Measurements from ENCODE around the gene CCDC83. TPM values are rescaled to one million over a fixed set of nuclear protein-coding genes. Genes with fewer than 3 reads are reported as not detected.
"Not testable (repeated sequence)": the region's sequence is repeated elsewhere in the genome, so short reads cannot be mapped to it uniquely, and the experiment has no call there.

The CCDC83 gene
- total RNA-seq, 2 donors from 2014 or later, result not detected

DNA sequence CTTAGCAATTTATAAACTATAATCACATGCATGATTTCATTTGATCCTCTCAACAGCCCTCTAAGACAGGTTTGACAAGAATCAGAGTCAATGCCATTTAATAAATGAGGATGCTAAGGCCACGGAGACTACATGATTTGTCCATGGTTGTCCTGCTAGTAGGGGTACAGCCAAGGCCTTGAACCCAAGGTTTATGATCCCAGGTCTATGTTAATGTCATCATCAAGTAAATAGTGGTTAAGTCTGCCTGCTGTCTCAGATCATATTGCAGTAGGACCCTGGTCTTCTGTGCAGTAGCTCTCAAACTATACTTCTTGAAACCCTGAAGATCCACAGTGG lies 26.6 kb upstream of the CCDC83 start:
- DNase-seq, result no peak
- intact Hi-C loops (cut with DNase I), result loop anchor here in 1 of 2 donors (10.0 kb wide), 1 partner anchor 134 kb away; no protein-coding TSS in a partner anchor
- no peak for ATAC-seq

DNA sequence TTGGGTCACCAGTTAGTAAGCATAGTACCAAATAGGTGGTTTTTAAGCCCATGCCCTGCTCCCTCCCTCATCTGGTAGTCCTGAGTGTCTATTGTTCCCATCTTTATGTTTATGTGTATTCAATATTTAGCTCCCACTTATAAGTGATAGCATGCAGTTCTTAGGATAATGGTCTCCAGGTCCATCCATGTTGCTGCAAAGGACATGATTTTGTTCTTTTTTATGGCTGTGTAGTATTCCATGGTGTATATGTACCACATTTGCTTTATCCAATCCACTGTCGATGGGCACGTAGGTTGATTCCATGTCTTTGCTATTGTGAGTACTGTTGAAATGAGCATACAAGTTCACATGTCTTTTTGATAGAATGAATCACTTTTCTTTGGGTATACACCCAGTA lies 26.0 kb upstream of the CCDC83 start:
- ATAC-seq, result no peak
- DNase-seq, result no peak
- intact Hi-C loops (cut with DNase I), result loop anchor here in 1 of 2 donors (10.0 kb wide), 1 partner anchor 134 kb away; no protein-coding TSS in a partner anchor

DNA sequence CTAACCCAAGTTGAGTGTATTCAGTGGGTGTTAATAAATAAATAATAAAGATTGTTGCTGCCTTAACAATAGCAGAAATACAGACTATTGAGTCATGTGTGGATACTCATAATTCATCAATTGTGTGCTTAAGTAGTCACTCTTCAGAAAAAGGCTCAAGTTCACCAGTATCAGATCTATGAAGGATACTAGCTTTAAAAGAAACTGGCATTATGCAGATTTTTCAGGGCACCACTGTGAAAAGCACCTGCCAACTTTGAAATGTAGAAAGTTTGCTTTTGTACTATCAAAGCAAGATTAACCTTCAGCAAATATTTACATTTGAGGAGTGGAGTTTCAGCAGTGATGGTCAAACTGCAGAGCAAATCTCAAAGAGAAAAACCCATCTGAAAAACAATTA lies 24.1 kb upstream of the CCDC83 start:
- no peak for ATAC-seq
- DNase-seq, result no peak
- intact Hi-C loops (cut with DNase I), result no loop called here

DNA sequence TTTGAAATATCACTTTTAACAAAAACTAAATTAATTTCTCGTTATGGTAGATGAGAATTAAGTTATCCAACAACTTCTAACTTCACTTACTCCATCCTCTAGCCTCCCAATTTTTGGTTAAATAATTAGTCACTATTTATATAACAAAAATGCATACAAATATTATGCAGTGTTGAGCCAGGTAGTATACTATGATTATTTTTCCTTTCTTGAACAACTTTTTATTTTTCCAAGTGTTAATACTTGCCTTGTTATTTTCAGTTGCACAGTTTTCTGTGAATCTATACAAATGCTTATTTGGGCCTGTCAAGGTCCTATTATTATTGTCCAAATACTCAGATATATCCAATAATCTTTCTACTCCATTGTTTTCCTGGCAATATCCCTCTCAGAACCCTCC lies 19.9 kb upstream of the CCDC83 start:
- DNase-seq (no peak), ATAC-seq (no peak)
- intact Hi-C loops (cut with DNase I), result no loop called here

DNA sequence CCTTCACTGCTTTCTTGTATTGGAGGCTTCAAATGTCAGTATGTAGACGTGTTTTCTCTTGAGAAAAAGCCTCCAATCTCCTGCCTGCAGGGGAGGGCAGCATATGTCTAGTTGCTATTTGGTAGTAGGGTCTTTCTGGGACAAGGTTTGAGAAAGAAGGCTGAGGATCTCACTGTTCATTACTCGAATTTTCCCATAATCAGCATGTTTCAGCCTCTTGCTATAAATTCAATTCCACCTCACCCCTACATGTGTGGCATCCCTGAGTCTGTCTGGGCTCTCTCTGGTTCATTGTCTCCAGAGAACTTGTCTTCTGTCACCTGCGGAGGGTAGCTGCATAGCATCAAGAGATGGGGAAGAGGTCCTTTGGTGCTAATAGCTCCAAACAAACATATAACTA lies 19.5 kb upstream of the CCDC83 start:
- DNase-seq, result no peak
- ATAC-seq, result no peak
- intact Hi-C loops (cut with DNase I), result no loop called here

DNA sequence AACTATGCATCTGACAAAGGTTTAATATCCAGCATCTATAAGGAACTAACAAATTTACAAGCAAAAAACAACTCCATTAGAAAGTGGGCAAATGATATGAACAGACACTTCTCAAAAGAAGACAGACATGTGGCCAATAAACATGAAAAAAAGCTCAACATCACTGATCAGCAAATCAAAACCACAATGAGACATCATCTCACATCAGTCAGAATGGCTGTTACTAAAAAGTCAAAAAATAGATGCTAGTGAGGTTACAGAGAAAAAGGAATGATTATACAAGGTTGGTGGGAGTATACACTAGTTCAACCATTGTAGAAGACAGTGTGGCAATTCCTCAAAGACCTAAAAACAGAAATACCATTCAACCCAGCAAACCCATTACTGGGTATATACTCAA lies 14.3 kb upstream of the CCDC83 start:
- ATAC-seq, result not testable (repeated sequence)

DNA sequence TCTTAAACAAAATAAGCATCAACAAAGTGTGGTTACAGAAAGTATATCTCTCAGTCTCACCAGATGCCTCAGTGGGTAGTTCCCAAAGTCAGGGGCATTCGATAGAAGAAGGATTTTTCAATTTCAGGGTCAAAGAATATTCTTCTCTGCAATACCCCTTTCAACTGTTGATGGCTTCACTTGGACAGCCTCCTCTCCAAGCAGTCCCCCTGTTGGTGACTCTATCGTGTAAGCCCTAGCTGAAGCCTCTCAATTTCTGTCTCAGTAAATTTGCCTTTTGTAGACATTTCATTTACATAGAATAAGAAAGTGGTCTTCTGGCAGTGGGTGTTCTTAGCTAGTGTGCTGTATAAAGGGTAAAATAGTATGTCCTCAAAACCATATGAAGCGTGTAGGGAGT lies 11.3 kb upstream of the CCDC83 start:
- intact Hi-C loops (cut with DNase I), result no loop called here
- ATAC-seq (no peak), DNase-seq (no peak)

More for the DNA sequence above, 14.3 kb upstream of the CCDC83 start:
- intact Hi-C loops (cut with DNase I); DNase-seq: not testable (repeated sequence)

DNA sequence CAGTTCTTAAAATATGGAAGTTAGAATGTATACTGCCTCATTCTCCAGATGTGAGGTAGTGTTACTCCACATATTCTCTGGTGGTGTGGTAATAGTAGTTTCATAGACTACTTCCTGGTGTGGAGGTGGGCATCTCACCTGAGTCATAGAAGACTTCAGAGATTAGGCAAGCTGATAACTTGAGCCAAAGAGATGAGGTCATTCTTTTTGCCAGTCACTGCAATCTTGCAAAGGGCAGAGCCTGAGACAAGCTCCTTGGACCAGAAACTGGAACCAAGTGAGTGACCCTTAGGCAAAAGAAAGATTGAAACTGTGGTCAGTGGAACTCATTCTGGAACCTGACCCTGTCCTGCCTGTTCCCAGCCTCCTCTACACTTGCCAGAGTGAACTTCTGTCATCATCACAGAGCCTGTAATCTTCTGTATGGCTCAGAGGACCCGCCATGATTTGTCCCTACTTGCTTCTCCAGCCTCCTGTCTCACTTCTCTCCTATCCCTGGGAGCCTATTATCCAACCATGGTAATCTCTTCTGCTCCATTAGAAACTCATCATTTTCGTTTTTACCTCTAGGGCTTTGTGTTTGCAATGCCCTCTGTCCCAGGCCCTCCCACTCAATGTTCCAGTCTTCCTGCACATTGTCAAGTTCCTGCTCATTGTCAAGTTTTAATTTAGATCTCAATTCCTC lies 10.6 kb upstream of the CCDC83 start:
- ATAC-seq (peak in 1 of 2 donors; percentile 86), DNase-seq (no peak)
- intact Hi-C loops (cut with DNase I), result no loop called here

DNA sequence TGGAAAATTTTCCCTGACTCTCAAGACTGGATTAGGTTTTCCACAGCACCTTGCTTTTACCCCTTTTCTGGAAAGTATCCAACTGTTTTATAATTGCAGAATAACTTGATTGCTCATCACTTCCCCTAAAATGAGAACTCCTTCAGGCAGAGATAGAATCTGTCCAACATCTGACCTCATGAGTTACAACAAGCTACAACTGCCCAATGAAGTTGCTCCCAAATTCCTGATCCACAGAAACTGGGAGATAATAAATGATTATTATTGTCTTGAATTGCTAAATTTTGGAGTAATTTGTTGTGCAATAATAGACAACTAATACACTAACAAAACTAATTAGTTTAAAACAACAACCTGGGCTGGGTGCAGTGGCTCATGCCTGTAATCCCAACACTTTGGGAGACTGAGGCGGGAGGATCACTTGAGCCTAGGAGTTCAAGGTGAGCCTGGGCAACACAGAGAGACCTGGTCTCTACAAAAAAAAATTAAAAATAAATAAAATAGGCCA lies 10.0 kb upstream of the CCDC83 start:
- no peak for DNase-seq
- intact Hi-C loops (cut with DNase I), result no loop called here

DNA sequence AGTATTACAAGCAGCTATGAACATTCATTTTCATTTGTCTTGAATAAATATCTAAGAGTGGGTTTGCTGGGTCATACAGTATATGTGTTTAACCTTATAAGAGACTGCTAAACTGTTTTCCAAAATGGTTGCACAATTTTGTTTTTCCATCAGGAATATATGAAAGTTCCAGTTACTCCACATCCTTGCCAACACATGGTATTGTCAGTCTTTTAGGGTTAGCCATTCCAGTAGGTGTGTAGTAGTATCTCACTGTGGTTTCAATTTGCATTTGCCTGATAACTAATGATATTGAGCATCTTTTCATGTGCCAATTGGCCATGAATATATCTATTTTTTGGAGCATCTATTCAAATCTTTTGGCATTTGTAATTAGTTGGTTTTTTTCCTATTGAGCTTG lies 7.7 kb upstream of the CCDC83 start:
- intact Hi-C loops (cut with DNase I), result no loop called here
- ATAC-seq (no peak), DNase-seq (no peak)

More for the DNA sequence above, 10.0 kb upstream of the CCDC83 start:
- ATAC-seq, result peak in 1 of 2 donors; percentile 80

DNA sequence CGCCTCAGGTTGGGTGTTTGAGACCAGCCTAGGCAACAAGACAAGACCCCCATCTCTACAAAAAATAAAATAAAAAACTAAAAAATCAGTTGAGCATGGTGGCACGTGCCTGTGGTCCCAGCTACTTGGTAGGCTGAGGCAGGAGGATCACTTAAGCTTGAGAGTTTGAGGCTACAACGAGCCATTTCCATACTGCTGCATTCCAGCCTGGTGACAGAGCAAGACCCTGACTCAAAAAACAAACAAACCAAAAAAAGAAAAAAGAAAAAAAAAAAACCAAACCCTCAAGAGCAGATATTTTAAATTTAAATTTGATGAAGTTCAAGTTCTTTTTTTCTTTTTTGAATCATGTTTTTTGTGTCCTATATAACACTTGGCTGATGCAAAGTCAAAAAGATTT lies 7.2 kb upstream of the CCDC83 start:
- intact Hi-C loops (cut with DNase I), result no loop called here
- no peak for DNase-seq
- no peak for ATAC-seq

DNA sequence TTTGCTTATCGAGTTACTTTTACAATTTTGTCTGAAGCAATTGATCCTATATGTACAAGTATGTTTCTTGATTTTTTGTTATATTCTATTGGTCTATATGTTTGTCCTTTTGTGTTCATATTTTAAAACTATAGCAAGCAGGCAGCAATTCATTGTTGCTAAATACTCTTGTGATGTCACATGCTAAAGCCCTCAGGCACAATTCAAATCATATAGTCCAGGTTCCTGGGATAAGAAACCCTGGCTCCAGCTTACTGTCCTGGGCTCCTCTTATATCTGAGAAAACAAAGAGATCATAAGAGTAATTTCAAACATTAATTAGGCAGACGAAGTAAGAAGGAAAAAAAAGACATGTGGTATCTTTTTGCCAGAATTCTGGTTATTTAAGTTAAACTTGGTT lies 6.6 kb upstream of the CCDC83 start:
- DNase-seq (no peak), ATAC-seq (no peak)
- intact Hi-C loops (cut with DNase I), result no loop called here

DNA sequence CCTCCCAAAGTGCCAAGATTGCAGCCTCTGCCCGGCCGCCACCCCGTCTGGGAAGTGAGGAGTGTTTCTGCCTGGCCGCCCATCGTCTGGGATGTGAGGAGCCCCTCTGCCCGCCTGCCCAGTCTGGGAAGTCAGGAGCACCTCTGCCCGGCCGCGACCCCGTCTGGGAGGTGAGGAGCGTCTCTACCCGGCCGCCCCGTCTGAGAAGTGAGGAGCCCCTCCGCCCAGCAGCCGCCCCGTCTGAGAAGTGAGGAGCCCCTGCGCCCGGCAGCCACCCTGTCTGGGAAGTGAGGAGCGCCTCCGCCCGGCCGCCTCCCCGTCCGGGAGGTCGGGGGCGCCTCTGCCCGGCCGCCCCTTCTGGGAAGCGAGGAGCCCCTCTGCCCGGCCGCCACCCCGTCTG lies 2.4 kb upstream of the CCDC83 start:
- intact Hi-C loops (cut with DNase I), result loop anchor here in 1 of 2 donors (10.0 kb wide), 3 partner anchors 92 to 442 kb away; partner anchors contain the start of gene EED
- ATAC-seq, DNase-seq: not testable (repeated sequence)

DNA sequence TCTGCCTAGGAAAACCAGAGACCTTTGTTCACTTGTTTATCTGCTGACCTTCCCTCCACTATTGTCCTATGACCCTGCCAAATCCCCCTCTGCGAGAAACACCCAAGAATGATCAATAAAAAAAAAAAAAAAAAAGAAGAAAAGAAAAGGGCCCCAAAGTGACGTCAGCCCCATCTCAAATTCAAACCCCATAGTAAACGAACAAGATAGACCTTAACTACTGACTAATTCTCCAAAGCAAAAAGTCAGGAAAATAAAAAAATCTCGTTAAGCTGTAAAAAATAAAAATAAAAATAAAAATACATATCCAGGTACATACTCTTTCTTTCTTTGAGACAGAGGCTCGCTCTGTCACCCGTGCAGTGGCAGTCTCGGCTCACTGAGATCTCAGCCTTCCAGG lies 1.6 kb upstream of the CCDC83 start:
- intact Hi-C loops (cut with DNase I), result loop anchor here in 1 of 2 donors (10.0 kb wide), 3 partner anchors 91 to 441 kb away; partner anchors contain the start of gene EED
- not testable (repeated sequence) for DNase-seq, ATAC-seq

DNA sequence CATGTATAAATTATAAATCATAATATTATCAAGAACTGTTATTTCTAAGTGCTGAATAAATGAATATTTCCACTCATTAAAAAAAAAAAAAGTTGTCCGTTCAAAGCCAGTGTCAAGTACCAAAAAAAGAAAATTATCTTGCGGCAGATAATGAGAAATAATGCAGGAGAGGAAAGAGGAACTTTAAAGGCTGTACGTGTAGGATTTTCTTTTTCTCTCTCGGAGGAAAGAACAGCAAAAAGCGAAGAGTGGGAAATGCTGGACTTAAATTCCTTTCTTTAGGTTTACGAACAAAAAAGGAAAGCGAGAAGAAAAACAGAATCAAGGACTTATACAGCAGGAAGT lies 999 bp upstream of the CCDC83 start:
- ATAC-seq, result no peak
- intact Hi-C loops (cut with DNase I), result loop anchor here in 1 of 2 donors (10.0 kb wide), 3 partner anchors 91 to 441 kb away; partner anchors contain the start of gene EED
- DNase-seq, result no peak

DNA sequence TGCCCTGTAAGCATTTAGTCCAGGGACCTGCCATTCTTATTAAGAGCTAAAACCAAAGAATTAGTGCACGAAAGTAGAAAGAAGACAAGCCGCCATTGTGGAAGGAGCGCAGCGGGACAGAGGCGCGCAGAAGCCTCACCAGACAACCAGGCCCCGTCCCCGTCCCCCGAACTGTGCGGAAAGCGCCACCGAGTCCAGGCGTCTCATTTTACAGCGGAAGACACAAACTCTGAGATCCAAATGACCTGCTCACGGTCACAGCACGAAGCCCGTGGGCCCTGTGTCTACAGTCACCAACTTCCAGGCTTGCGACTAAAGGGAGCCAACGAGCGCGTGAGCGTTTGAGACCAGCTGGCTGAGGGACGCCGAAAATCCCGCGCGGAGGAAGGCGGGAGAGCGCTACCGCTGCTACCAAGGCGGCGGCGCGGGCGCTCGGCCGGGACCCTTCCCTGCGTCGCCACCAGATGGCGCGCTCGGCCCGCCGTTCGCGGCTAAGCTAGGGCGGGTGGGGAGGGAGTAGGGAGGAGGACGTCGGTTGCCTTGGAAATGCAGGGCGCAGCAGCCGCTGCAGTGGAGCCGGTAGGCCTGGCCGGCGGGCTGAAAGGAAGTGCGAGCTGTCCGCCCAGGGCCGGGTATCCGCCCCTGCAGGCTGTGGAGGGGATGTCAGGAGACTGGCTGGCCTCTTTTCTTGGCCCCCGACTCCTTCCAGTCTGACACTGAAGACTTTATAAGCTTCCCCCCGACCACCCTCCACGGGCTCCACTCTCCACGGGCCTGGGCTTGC lies 434 bp upstream of the CCDC83 start:
- ATAC-seq (peak; percentile 98 to 99), DNase-seq (peak; percentile 94)
- intact Hi-C loops (cut with DNase I), result loop anchor here in 1 of 2 donors (10.0 kb wide), 3 partner anchors 90 to 440 kb away; partner anchors contain the start of gene EED

DNA sequence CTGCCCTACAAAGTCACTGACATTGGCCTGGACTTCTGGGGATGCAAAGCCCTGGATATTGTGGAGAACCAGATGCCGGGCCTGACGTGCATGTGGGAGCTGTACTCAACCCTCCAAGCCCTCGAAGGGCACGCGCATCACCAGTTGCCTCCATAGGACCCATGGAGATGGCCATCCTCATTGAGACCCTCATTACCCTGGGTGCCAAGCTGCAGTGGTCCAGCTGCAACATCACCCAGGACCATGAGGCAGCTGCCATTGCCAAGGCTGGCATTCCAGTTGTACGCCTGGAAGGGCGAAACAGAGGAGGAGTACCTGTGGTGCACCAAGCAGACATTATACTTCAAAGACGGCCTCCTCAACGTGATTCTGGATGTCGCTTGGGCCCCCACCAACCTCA lies 1.9 kb downstream of the CCDC83 start:
- no peak for ATAC-seq
- intact Hi-C loops (cut with DNase I), result loop anchor here in 1 of 2 donors (10.0 kb wide), 3 partner anchors 88 to 438 kb away; partner anchors contain the start of gene EED

DNA sequence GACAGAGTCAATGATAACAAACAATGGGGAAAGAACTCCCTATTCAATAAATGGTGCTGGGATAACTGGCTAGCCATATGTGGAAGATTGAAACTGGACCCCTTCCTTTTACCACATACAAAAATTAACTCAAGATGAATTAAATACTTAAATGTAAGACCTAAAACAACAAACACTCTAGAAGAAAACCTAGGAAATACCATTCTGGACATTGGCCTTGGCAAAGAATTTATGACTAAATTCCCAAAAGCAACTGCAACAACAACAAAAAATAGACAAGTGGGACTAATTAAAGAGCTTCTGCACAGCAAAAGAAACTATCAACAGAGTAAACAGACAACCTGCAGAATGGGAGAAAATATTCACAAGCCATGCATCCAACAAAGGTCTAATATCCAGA lies 4.4 kb downstream of the CCDC83 start:
- intact Hi-C loops (cut with DNase I), result loop anchor here in 1 of 2 donors (10.0 kb wide), 3 partner anchors 85 to 435 kb away; partner anchors contain the start of gene EED
- not testable (repeated sequence) for ATAC-seq, DNase-seq

More for the DNA sequence above, 1.9 kb downstream of the CCDC83 start:
- DNase-seq, result no peak

DNA sequence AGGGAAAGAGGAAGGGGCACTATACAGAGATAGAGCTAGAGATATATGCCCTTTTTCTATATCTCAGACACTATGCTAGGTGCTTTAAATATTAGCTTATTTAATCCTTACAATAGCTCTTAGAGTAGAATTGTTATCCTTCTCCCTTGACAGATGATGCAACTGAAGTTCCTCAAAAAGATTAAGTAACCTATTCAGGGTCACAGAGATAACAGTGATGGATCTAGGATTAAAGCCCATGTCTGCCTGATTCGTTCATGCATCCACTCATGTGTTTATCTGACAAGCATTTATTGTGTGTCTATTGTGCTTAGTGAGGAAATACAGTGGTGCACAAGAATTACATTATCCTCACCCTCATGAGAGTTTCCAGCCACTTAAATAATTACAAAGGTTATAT lies 8.7 kb downstream of the CCDC83 start:
- no peak for DNase-seq
- intact Hi-C loops (cut with DNase I), result no loop called here
- ATAC-seq, result no peak

Measured in left cardiac atrium (tissue), 4 donors.